Ascending aorta (tissue), 2 donors: ENCODE measurements around the gene HECTD4. TPM values are rescaled to one million over a fixed set of nuclear protein-coding genes. Genes with fewer than 3 reads are reported as not detected.

Experiments
- DNase-seq, 2 donors: peaks; one replicate each; pipeline ENCODE4 v3.0.0-alpha.2; 2019; ENCODE audit warnings: low spot score in 2 of 2
- H3K27ac ChIP-seq, 2 donors: fragments of 200-600 bp; sonication (generic); one replicate each; pipeline ENCODE4 v1.5.1; 2016 to 2017; ENCODE audit warnings: mild to moderate bottlenecking in 1 of 2
- H3K27me3 ChIP-seq: fragments of 200-600 bp; sonication (generic); one replicate; pipeline ENCODE4 v1.5.1; 2017
- H3K36me3 ChIP-seq, 2 donors: fragments of 200-600 bp; sonication (generic); one replicate each; pipeline ENCODE4 v1.5.1; 2016
- H3K4me1 ChIP-seq, 2 donors: fragments of 200-600 bp; sonication (generic); one replicate each; pipeline ENCODE4 v1.5.1; 2016 to 2017; ENCODE audit warnings: mild to moderate bottlenecking in 1 of 2
- H3K4me3 ChIP-seq, 2 donors: fragments of 200-600 bp; sonication (generic); one replicate each; pipeline ENCODE4 v1.5.1; 2016 to 2017; ENCODE audit warnings: mild to moderate bottlenecking in 1 of 2
- H3K9me3 ChIP-seq, 2 donors: fragments of 200-600 bp; sonication (generic); one replicate each; pipeline ENCODE4 v1.5.1; 2016
- intact Hi-C: fragments of 100-400 bp; cut with DNase I; formaldehyde crosslinking; loops from one replicate; pipeline ENCODE4 v1.15.1; 2023
- total RNA-seq: library from RNA; depleted of rRNA; stranded (reverse); fragments of >200 nt; gene quantifications from one replicate; pipeline ENCODE4 v1.1.0, GENCODE V29; 2016
- TF ChIP-seq, protein P1 (sequence below), 3 experiments: fragments of 200-600 bp in 2 of 3; fragments of 450-650 bp in 1 of 3; sonication (generic) in 2 of 3; IDR thresholded peaks; one replicate each; pipeline ENCODE4 v1.5.1; 2016 to 2019; ENCODE audit warnings: antibody characterized with exemption in 3 of 3, mild to moderate bottlenecking in 1 of 3, moderate library complexity in 1 of 3

HECTD4 gene
- total RNA-seq, 1 donor from 2014 or later = 23.7 TPM

DNA sequence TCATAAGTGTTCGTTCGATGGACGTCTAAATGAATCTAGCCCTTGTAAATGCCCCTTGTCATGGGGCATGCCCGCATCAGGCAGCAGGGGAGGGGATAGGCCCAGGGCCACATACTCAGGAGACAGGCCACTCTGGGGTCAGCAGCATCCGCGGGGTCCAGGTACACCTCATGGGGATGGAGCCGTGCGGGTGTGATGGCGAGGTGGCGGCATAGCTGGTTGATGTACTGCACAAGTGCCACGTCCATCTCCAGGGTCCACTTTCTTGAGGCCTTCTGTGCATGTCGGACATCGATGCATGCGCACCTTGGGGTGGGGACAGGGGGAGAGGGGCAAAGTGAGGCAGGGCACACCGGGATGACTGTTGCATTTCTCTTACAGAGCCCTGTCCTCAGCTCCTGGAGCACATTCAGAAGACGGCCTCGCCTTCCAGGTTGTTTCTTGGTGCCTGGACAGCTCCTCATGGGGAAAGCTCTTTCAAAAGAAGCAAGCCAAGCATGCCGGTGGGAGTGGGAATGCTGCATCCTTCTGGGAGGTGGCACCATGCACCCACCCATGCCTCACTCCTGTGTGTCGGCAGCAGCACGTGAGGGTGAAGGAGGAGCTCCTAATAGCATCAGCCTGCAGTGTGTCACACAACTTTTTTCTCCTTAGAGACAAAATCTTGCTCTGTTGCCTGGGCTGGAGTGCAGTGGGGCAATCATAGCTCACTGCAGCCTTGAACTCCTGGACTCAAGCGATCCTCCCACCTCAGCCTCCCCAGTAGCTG lies 209.5 kb downstream of the HECTD4 start:
- Histone ChIP-seq H3K27me3 (no peaks in the 10 kb centered on the region), H3K4me3 (no peak overlapping the region), H3K36me3 (peaks cover 60 to 80% of the 10 kb centered on the region in 2 donors), H3K27ac (no peak overlapping the region), H3K4me1 (no peaks in the 10 kb centered on the region), H3K9me3 (no peaks in the 10 kb centered on the region)
- intact Hi-C loops = no loop called here
- TF ChIP-seq, protein P1, sequence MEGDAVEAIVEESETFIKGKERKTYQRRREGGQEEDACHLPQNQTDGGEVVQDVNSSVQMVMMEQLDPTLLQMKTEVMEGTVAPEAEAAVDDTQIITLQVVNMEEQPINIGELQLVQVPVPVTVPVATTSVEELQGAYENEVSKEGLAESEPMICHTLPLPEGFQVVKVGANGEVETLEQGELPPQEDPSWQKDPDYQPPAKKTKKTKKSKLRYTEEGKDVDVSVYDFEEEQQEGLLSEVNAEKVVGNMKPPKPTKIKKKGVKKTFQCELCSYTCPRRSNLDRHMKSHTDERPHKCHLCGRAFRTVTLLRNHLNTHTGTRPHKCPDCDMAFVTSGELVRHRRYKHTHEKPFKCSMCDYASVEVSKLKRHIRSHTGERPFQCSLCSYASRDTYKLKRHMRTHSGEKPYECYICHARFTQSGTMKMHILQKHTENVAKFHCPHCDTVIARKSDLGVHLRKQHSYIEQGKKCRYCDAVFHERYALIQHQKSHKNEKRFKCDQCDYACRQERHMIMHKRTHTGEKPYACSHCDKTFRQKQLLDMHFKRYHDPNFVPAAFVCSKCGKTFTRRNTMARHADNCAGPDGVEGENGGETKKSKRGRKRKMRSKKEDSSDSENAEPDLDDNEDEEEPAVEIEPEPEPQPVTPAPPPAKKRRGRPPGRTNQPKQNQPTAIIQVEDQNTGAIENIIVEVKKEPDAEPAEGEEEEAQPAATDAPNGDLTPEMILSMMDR (IDR thresholded peaks at IDR 0.05) = no peak
- no peak for DNase-seq

DNA sequence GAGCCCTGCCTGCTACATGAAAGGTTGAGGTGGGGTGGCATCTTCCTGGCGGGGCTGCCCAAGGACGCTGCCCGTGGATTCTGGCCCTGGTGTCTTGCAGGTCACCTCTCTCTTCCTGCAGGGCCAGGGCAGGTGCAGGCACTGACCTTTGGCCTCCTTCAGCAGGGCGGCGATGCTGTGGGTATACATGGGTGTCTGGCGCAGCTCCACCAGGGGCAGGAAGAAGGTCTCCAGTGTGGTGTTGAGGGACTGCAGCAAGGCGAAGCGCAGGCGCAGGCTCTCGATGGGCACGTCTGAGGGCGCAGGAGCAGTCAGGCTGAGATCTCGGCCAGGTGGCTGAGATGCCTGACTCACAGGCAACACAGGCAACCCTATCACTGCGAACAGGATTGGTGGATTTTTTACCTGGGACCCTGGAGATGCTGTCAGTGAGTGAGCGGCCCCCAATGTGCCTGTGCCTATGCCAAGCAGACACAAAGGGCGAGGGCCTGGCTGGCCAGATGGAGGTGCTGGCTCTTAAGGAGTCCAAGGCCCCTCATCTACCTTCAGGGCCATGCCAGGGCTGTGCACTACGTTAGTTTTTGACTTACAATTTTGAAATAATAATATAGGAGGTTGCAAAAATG lies 211.1 kb downstream of the HECTD4 start:
- intact Hi-C loops = no loop called here
- H3K36me3 ChIP-seq = peaks cover 55 to 73% of the 10 kb centered on the region in 2 donors
- peak in 1 of 2 donors; percentile 39 for DNase-seq
- H3K27me3 ChIP-seq = no peaks in the 10 kb centered on the region
- no peak overlapping the region for H3K4me3 ChIP-seq
- no peak overlapping the region for H3K27ac ChIP-seq
- TF ChIP-seq, protein P1 (IDR thresholded peaks at IDR 0.05) = no peak
- H3K4me1 ChIP-seq = no peaks in the 10 kb centered on the region
- H3K9me3 ChIP-seq = no peaks in the 10 kb centered on the region

DNA sequence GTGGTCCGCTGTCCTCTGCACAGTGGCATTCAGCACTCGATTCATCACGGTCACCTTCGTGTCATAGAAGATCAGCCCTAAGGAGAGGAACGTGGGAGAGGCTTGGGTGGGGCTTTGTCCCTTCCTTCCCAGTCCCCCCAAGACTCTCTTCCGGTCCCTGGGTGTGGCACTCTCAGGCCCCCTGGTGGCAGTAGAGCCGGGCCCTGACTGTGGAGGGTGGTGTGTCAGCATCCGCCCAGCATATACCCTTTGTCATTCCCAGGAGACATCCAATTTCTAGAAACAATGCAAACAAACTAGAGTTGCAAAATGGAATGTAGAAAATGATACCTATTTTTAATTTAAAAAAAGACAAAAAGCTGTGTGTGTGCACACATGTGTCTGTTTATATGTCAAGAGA lies 211.9 kb downstream of the HECTD4 start:
- Histone ChIP-seq H3K4me1 (no peaks in the 10 kb centered on the region), H3K27me3 (no peaks in the 10 kb centered on the region), H3K27ac (no peak overlapping the region), H3K4me3 (no peak overlapping the region), H3K9me3 (no peaks in the 10 kb centered on the region), H3K36me3 (peaks cover 52 to 68% of the 10 kb centered on the region in 2 donors)
- peak in 1 of 2 donors; percentile 19 for DNase-seq
- intact Hi-C loops = no loop called here
- TF ChIP-seq, protein P1 (IDR thresholded peaks at IDR 0.05) = peak in 1 of 3 experiments; percentile 20

DNA sequence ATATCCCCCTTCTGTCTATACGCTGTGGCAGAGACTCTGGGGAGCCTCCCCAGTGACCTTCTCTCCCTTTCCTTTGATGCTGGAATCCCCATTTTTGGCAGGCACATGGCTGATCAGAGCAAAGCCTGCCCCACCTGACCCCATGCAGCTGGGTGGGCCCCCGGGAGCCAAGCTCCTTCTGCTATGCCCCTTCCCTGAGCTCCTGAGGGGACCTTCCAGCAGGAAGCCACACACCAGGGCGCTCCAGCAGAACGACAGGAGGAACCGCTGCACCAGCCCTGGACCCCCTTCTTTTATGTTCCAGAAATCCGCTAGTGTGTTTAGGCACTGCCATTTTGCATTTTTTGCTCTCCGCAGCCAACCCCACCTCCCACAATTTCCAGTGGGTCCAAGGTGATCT lies 212.3 kb downstream of the HECTD4 start:
- no peaks in the 10 kb centered on the region for H3K27me3 ChIP-seq
- intact Hi-C loops = no loop called here
- TF ChIP-seq, protein P1 (IDR thresholded peaks at IDR 0.05) = no peak
- no peaks in the 10 kb centered on the region for H3K4me1 ChIP-seq
- no peak for DNase-seq
- peaks cover 48 to 64% of the 10 kb centered on the region in 2 donors for H3K36me3 ChIP-seq
- no peak overlapping the region for H3K4me3 ChIP-seq
- no peak overlapping the region for H3K27ac ChIP-seq
- no peaks in the 10 kb centered on the region for H3K9me3 ChIP-seq

DNA sequence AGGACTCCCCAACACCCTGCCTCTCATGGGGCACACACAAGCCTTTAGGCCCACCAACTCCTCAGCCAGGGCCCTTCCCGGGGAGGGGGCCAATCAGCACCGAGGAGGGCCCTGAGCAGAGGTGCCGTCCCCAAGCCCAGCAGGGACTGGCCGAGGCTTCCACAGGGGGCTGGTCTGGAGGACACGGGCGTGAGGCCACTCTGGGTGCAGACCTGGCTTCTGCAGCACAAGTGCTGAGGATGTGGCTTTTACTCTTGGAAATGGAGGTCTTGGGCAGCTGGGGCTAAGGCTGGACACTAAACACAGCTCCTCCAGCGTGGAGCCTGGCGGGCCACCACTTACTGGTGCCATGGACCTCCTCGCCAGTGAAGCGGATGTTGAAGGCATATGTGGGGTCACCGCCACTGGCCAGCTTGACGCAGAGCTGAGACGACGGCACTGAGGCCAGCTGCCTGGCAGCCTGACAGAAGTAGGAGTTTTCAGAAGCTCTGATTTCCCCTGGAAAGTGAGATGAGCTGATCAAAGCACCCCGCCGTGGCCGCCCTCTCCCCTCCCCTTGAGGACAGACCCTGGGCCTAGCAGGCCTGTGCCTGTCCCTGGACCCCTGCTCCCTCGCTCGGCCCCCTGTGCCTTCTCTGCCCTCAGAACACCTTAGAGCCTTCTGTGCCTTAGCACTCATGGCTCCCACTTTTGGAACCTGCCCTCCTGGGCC lies 212.9 kb downstream of the HECTD4 start:
- no peak overlapping the region for H3K4me3 ChIP-seq
- intact Hi-C loops = no loop called here
- no peak overlapping the region for H3K27ac ChIP-seq
- H3K27me3 ChIP-seq = no peaks in the 10 kb centered on the region
- H3K4me1 ChIP-seq = no peaks in the 10 kb centered on the region
- DNase-seq = peak in 1 of 2 donors; percentile 54
- TF ChIP-seq, protein P1 (IDR thresholded peaks at IDR 0.05) = no peak
- H3K36me3 ChIP-seq = peaks cover 44 to 58% of the 10 kb centered on the region in 2 donors
- no peaks in the 10 kb centered on the region for H3K9me3 ChIP-seq
